ENCODE results near the gene NR6A1.

DNA sequence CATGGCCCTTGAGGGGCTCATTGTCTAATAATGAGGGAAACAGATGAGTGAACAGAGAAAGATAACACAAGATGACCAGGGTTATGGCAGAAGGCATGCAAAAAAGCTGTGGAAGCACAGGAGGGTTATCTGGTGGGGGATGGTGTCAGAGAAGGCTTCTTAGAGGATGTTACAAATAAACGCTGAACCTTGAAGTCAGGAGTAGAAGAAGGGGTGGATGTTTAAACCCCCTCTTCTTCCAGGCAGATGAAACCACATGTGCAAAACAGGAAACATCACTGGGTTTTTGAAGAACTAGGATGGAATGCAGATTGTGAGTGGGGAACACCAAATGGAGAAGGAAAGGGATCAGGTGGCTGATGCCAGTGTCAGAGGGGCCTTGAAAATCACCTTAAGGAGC, 222.1 kb downstream of the NR6A1 start:
- TF ChIP-seq, protein P1, sequence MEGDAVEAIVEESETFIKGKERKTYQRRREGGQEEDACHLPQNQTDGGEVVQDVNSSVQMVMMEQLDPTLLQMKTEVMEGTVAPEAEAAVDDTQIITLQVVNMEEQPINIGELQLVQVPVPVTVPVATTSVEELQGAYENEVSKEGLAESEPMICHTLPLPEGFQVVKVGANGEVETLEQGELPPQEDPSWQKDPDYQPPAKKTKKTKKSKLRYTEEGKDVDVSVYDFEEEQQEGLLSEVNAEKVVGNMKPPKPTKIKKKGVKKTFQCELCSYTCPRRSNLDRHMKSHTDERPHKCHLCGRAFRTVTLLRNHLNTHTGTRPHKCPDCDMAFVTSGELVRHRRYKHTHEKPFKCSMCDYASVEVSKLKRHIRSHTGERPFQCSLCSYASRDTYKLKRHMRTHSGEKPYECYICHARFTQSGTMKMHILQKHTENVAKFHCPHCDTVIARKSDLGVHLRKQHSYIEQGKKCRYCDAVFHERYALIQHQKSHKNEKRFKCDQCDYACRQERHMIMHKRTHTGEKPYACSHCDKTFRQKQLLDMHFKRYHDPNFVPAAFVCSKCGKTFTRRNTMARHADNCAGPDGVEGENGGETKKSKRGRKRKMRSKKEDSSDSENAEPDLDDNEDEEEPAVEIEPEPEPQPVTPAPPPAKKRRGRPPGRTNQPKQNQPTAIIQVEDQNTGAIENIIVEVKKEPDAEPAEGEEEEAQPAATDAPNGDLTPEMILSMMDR (IDR thresholded peaks at IDR 0.05): no peak
- TF ChIP-seq ZFX (IDR thresholded peaks at IDR 0.05; ENCODE audit: borderline replicate concordance): no peak

Measured in 22Rv1 (cell line).